Bronchial epithelial cell (primary cell): ENCODE results near the gene PPP6R1. TPM values are rescaled to one million over a fixed set of nuclear protein-coding genes. Genes with fewer than 3 reads are reported as not detected.
"Not testable (repeated sequence)": the region's sequence is repeated elsewhere in the genome, so short reads cannot be mapped to it uniquely, and the experiment has no call there.

Experiments
- DNase-seq: peaks from one replicate; pipeline ENCODE4 v3.0.0-alpha.2; 2010; ENCODE audit warnings: low read depth
- FAIRE-seq: peaks from 2 replicates; lab custom pipeline; 2011; peaks lifted over from hg19 to GRCh38; lab: Jason Lieb, UNC
- H3K27me3 ChIP-seq: 2 replicates; pipeline ENCODE4 v1.5.1; 2011; ENCODE audit warnings: low read length; ENCODE audit not compliant: control insufficient read depth, insufficient read depth
- H3K36me3 ChIP-seq: 2 replicates; pipeline ENCODE4 v1.5.1; 2011; ENCODE audit warnings: low read length; ENCODE audit not compliant: control insufficient read depth, insufficient read depth
- H3K4me3 ChIP-seq: 2 replicates; pipeline ENCODE4 v1.5.1; 2011; ENCODE audit warnings: mild to moderate bottlenecking, low read depth, low read length, control low read depth
- total RNA-seq: library from RNA; depleted of rRNA; stranded (reverse); fragments of >200 nt; gene quantifications from 2 replicates; pipeline ENCODE4 v1.2.1, GENCODE V29; 2014
- TF ChIP-seq, protein P1 (sequence below): IDR thresholded peaks from 2 replicates; pipeline ENCODE4 v1.5.1; 2011; ENCODE audit warnings: mild to moderate bottlenecking, moderate library complexity, low read length, control low read depth, inconsistent platforms; ENCODE audit not compliant: insufficient read depth, severe bottlenecking

Gene PPP6R1
- total RNA-seq, 1 donor from 2014 or later = 15.5 TPM

DNA sequence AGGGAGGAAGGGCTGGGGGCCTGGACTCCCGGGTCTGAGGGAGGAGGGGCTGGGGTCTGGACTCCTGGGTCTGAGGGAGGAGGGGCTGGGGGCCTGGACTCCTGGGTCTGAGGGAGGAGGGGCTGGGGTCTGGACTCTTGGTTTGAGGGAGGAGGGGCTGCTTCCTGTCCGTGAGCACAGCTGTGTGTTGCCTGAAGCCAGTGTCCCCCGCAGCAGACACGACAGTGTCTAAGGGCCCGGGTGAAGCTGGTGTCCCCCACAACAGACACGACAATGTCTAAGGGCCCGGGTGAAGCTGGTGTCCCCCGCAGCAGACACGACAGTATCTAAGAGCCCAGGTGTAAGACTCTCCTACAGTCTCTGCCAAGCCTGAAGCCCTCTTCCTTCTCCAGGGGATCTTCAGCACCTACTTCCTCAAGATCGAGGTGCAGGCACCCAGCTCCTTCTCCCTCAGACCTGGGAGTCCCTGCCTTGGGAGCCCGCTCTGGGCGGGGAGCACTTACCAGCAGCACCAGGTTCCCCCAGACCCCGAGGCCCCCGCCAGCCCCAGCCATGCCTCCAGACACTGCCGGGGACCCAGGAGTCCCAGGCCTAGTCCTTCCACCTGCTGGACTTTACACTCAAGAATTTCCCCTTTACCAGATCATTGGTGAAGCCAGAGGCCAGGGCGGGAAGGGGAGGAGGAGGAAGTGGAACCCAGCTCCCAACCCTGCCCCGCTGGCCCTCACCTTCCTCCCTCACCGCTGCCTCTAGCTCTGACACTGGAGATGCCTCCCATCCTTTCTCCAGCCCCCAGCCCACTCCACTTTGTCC, 49.7 kb downstream of the PPP6R1 start, which contains the start of gene PTPRH:
TSS of gene PTPRH (minus strand) at position 622 of the 813 bp plus-strand sequence. CDS start at position 554, 68 bp downstream.
- Histone ChIP-seq H3K36me3 (no peaks in the 10 kb centered on the region), H3K4me3 (no peak within 1 kb of the TSS), H3K27me3 (no peaks in the 10 kb centered on the region)
- DNase-seq (no peak), FAIRE-seq (no peak)
- TF ChIP-seq, protein P1, sequence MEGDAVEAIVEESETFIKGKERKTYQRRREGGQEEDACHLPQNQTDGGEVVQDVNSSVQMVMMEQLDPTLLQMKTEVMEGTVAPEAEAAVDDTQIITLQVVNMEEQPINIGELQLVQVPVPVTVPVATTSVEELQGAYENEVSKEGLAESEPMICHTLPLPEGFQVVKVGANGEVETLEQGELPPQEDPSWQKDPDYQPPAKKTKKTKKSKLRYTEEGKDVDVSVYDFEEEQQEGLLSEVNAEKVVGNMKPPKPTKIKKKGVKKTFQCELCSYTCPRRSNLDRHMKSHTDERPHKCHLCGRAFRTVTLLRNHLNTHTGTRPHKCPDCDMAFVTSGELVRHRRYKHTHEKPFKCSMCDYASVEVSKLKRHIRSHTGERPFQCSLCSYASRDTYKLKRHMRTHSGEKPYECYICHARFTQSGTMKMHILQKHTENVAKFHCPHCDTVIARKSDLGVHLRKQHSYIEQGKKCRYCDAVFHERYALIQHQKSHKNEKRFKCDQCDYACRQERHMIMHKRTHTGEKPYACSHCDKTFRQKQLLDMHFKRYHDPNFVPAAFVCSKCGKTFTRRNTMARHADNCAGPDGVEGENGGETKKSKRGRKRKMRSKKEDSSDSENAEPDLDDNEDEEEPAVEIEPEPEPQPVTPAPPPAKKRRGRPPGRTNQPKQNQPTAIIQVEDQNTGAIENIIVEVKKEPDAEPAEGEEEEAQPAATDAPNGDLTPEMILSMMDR = no peak

DNA sequence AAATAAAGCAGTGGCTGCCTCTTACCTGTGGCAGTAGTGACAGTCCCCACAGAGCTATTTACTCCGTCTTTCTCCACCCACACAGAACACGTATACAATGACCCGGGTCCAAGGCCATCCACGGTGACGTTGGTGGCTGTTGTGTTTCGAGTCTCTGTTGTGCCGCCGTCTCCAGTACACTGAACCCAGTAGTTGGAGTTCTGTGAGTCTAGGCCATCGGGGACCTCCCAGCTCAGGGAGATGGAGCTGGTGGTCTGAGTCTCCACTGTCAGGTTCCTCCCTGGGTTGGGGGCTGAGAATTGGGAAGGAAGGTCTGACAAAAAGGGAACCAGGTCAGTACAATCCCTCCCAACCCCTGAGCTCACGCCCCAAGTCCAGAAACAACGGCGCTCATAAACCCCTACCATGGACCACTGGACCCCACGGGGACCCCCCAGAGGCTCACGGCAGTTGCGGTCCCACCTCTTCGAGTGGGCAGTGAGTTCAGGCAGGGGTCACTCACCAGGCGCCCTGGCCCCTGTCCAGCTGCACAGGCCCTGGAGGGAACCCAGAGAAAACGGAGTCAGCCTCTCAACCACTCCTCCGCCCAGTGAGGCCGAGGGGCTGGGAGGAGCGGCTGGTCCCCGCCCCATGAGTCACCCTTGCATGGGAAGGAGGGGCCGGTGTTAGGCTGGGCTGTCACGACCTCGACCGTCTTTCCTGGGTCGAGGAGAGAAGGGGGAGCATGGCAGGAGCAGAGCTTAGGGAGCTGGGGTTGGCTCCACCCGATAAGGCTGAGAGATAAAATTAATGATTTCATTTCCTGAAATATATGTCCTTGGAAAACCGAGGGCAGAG, 51.9 kb downstream of the PPP6R1 start:
- DNase-seq (peak; percentile 82), FAIRE-seq (no peak)
- Histone ChIP-seq H3K27me3 (no peaks in the 10 kb centered on the region), H3K36me3 (no peaks in the 10 kb centered on the region), H3K4me3 (no peak overlapping the region)
- TF ChIP-seq, protein P1 = no peak

DNA sequence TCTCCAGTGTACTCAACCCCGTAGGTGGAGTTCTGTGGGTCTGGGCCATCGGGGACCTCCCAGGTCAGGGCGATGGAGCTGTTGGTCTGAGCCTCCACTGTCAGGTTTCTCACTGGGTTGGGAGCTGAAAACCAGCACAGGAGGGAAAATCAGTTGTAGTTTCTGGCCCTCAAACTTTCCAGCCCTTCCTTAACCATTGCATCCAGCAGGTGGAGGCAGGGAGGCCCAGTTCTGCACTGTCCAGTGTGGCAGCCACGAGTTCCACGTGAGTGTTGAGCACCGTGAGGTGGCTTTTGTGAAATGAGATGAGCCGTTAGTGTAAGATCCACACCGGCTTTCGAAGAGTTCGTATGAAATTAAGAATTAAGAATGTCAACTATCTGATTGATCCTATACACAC, 56.6 kb downstream of the PPP6R1 start:
- TF ChIP-seq, protein P1 = peak; percentile 16
- DNase-seq, FAIRE-seq, H3K36me3 ChIP-seq, H3K4me3 ChIP-seq, H3K27me3 ChIP-seq: not testable (repeated sequence)

DNA sequence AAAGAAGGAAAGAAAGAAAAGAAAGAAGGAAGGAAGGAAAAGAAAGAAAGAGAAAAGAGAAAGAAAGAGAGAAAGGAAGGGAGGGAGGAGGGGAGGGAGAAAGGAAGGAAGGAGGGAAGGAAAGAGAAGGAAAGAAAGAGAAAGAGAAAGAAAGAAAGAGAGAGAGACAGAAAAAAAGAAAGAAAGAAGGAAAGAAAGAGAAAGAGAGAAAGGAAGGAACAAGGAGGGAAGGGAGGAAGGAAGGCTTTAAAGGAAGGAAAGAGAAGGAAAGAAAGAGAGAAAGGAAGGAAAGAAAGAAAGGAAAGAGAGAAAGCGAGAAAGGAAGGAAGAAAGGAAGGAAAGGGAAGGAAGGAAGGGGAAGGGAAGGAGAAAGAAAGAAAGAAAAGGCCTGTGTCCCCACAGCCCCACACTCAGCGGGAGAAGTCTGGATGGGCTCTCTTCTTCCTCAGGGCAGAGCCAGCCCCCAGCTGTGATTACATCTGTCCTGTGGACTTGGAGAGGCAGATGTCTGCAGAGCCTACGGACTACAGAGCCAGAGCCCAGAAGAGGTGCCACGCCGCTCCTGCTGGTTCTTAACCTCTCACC, 59.1 kb downstream of the PPP6R1 start:
- DNase-seq = no peak
- no peaks in the 10 kb centered on the region for H3K36me3 ChIP-seq
- TF ChIP-seq, protein P1 = no peak
- H3K4me3 ChIP-seq = no peak overlapping the region
- FAIRE-seq = no peak
- H3K27me3 ChIP-seq = no peaks in the 10 kb centered on the region

DNA sequence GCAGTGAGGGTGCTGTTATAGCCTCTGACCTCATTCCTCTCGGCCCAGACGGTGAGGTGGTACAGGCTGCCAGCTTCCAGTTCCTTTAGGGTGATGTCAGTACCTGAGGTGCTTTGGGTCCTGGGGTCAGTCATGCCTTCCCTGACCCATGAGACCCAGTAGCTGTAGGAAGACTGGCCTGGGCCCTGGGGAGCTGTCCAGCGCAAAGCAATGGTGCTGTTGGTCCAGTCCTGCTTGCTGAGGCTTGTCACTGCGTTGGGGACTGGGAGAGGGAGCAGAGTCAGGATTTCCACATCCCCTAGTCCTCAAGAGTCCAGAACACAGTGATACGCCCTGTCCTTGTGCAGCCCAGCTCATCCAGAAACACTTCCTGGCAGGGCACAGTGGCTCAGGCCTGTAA, 60.2 kb downstream of the PPP6R1 start:
- DNase-seq (peak; percentile 17), FAIRE-seq (no peak)
- Histone ChIP-seq H3K4me3 (no peak overlapping the region), H3K36me3 (no peaks in the 10 kb centered on the region), H3K27me3 (no peaks in the 10 kb centered on the region)
- TF ChIP-seq, protein P1 = no peak
